ENCODE data around the gene HOXA7.

HOXA7 gene

DNA sequence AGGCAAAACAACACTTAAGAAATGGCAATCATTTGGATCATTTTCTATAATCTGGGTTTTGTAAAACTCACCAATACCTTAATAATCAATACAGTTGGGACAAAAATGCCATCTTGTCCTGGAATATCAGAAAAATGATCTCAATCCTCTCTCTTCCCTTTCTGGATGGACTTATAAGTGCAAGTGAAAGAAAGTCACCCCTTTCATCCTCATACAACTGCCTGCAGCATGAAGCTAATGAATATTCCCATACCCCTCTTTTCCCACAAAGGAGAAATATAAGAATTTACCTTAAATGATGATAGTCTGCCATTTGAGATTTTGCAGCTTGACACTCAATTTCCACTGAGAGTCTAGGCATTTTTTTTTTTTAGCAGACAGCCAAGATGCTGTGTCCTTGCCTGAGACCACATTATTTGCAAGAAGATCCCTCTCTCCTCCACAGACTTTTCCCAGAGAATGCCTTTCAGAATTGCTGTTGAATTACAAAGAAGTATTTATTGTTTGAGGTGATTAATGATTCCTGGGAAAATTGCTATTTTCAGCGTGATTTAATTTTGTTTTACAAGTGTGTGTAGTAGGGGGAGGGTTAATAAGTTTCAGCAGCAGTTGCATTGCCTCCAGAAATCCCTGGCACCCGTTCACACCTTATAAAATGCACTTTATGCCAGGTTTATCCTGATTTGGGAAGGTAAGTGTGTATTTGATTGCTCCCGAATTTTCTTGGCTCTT is 29.7 kb downstream of the HOXA7 start:
- DNase-seq (ENCODE audit: low read depth): no peak
- no peak overlapping the region for H3K4me3 ChIP-seq (ENCODE audit: low read depth, low read length)
- TF ChIP-seq, protein P1, sequence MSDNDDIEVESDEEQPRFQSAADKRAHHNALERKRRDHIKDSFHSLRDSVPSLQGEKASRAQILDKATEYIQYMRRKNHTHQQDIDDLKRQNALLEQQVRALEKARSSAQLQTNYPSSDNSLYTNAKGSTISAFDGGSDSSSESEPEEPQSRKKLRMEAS (IDR thresholded peaks at IDR 0.05; ENCODE audit: low read depth, low read length): no peak
- TF ChIP-seq POLR2A (IDR thresholded peaks at IDR 0.05; ENCODE audit: extremely low read depth, insufficient read length) (no peak), MYC (IDR thresholded peaks at IDR 0.05; ENCODE audit: low read depth, low read length) (no peak)
- TF ChIP-seq, protein P2, sequence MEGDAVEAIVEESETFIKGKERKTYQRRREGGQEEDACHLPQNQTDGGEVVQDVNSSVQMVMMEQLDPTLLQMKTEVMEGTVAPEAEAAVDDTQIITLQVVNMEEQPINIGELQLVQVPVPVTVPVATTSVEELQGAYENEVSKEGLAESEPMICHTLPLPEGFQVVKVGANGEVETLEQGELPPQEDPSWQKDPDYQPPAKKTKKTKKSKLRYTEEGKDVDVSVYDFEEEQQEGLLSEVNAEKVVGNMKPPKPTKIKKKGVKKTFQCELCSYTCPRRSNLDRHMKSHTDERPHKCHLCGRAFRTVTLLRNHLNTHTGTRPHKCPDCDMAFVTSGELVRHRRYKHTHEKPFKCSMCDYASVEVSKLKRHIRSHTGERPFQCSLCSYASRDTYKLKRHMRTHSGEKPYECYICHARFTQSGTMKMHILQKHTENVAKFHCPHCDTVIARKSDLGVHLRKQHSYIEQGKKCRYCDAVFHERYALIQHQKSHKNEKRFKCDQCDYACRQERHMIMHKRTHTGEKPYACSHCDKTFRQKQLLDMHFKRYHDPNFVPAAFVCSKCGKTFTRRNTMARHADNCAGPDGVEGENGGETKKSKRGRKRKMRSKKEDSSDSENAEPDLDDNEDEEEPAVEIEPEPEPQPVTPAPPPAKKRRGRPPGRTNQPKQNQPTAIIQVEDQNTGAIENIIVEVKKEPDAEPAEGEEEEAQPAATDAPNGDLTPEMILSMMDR (IDR thresholded peaks at IDR 0.05; ENCODE audit: low read depth, low read length): no peak

DNA sequence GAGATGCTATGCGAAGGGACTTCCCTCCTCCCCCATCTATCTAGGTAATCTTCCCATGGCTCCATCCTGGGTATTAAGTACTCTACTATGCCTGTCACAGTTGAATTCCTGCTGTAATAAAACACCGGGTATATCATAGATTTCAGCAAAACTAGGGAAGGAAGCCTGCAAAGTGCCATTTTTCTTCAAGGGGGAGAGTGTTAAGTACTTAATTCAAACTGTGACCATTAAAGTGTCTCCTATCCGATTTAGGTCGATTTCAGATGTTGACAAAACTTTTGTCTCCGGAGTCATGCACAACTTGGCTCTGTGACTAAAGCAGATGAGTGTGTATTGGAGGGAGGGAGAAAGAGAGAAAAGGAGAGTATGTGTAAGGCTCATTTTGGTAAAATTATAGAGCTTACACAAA is 30.5 kb downstream of the HOXA7 start:
- no peak for TF ChIP-seq POLR2A (IDR thresholded peaks at IDR 0.05; ENCODE audit: extremely low read depth, insufficient read length)
- TF ChIP-seq, protein P1 (IDR thresholded peaks at IDR 0.05; ENCODE audit: low read depth, low read length): no peak
- TF ChIP-seq, protein P2 (IDR thresholded peaks at IDR 0.05; ENCODE audit: low read depth, low read length): no peak
- no peak for TF ChIP-seq MYC (IDR thresholded peaks at IDR 0.05; ENCODE audit: low read depth, low read length)
- H3K4me3 ChIP-seq (ENCODE audit: low read depth, low read length): no peak overlapping the region
- DNase-seq (ENCODE audit: low read depth): no peak

DNA sequence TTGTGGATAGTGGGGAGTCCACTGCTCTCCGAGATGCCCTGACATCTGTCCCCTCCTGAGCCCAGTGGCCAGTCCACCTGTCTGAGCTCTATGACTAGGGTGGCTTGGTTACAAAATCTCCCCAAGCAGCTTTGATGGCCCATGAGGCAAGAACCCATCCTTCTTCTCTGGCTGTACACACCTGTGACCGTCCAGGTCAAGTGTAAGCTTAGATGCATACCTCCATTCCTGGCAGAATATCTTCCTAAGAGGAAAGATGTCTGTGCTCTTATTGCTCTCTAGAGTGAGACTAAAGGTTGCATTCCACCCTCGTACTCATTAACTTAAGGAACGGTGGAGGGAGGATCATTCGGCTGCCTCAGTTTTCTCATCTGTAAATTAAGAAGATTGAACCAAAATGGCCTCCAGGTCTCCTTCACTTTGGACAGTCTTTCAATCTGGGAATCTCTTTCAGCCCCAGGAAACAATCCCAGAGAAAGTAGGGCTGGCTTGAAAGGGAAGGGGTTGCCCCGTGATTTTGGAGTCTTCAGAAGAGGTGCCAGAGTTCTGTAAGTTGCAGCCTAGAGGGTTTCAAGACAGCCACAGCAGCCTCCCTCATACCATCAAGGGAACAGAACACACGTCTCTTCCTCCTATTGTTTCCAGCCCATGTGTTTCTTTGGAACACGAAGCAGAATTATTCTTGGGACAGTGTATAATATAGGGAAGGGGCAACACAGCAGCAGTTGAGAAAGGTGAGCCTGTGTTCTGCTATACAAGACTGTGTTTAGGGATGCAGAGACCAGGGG is 31.4 kb downstream of the HOXA7 start:
- no peak for DNase-seq (ENCODE audit: low read depth)
- TF ChIP-seq MYC (IDR thresholded peaks at IDR 0.05; ENCODE audit: low read depth, low read length) (no peak), POLR2A (IDR thresholded peaks at IDR 0.05; ENCODE audit: extremely low read depth, insufficient read length) (no peak)
- TF ChIP-seq, protein P1 (IDR thresholded peaks at IDR 0.05; ENCODE audit: low read depth, low read length): no peak
- TF ChIP-seq, protein P2 (IDR thresholded peaks at IDR 0.05; ENCODE audit: low read depth, low read length): no peak
- no peak overlapping the region for H3K4me3 ChIP-seq (ENCODE audit: low read depth, low read length)

DNA sequence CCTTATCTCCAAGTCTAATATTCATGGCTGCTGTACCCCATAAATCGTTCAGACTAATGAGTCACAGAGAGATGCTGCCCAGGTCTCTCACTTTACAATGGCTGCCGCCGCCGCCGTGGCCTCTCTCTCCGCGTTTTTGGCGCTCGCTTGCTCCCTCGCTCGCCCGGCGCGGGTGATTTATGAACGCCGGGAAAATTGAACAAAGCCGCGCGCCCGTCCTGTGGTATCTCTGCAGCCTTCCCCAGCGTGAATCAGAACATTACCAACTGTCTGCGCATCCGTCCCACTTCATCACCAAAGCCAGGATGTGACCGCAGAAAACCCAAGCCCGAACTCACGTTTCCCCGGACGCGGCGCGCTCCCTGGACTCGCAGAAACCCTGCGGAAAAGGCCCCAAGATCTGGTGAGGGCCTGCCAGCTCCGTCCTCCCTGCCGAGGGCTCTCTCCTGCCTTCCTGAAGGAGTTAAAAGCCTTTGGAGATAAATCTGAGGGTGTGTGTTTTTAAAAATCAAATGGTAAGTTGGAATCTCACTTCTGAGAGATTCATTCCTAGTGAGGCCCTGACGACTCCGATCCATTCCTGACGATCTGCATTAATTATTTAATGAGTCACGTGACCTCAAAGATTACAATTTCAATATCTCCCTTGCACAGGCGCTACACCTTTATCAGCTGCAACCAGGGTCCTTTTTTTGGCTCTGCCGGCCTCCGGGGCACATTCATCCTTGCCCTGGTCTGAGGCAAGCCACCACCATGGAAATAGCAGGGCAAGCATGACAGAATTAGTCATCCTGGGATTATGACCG is 32.2 kb downstream of the HOXA7 start:
- DNase-seq (ENCODE audit: low read depth): no peak
- H3K4me3 ChIP-seq (ENCODE audit: low read depth, low read length): no peak overlapping the region

More for the DNA sequence above, 32.2 kb downstream of the HOXA7 start:
- TF ChIP-seq, protein P2 (IDR thresholded peaks at IDR 0.05; ENCODE audit: low read depth, low read length): no peak
- TF ChIP-seq MYC (IDR thresholded peaks at IDR 0.05; ENCODE audit: low read depth, low read length) (no peak), POLR2A (IDR thresholded peaks at IDR 0.05; ENCODE audit: extremely low read depth, insufficient read length) (no peak)
- TF ChIP-seq, protein P1 (IDR thresholded peaks at IDR 0.05; ENCODE audit: low read depth, low read length): no peak

Data from NB4 (cell line).